Stomach (tissue), 4 donors: ENCODE results near the gene CR1L.

Experiments
- CTCF ChIP-seq, 7 experiments: fragments of 450-650 bp in 4 of 7; fragments of 200-600 bp in 3 of 7; sonication (generic) in 3 of 7; IDR thresholded peaks; one replicate each; pipeline ENCODE4 v1.5.1; 2016 to 2019; ENCODE audit warnings: antibody characterized with exemption in 7 of 7, control low read depth in 2 of 7, mild to moderate bottlenecking in 1 of 7
- EP300 ChIP-seq: sonication (generic); formaldehyde crosslinking; IDR thresholded peaks from one replicate; pipeline ENCODE4 v1.6.1; 2017; ENCODE audit warnings: antibody characterized with exemption
- POLR2A ChIP-seq, 4 donors: fragments of 450-650 bp; IDR thresholded peaks; one replicate each; pipeline ENCODE4 v1.6.1; 2016; ENCODE audit warnings: antibody characterized with exemption in 4 of 4, control low read depth in 2 of 4, mild to moderate bottlenecking in 1 of 4, moderate library complexity in 1 of 4
- POLR2AphosphoS5 ChIP-seq, 3 donors: sonication (generic); formaldehyde crosslinking; IDR thresholded peaks; one replicate each; pipeline ENCODE4 v1.6.1; 2016; ENCODE audit warnings: antibody characterized with exemption in 3 of 3

GRCh38 chr1:207744000-207744534, 99.1 kb downstream of the CR1L start:
- TF ChIP-seq CTCF (IDR thresholded peaks at IDR 0.05): no peak
- no peak for TF ChIP-seq POLR2AphosphoS5 (IDR thresholded peaks at IDR 0.05)
- TF ChIP-seq EP300: no peak
- TF ChIP-seq POLR2A (IDR thresholded peaks at IDR 0.05): no peak
